Stimulated activated CD4-positive, alpha-beta T cell treated with anti-CD3 and anti-CD28 coated beads, Interleukin-4, amount 100 ng/mL, for 4 hours (primary cell): ENCODE results near the gene PKIG.

Source experiments
- DNase-seq, 2 experiments: peaks; one replicate each; pipeline ENCODE4 v3.0.0-alpha.2; 2020

Gene PKIG

GRCh38 chr20:44621325-44621724 lies 38.9 kb downstream of the PKIG start:
- DNase-seq: no peak

- no peak for DNase-seq
Measured at GRCh38 chr20:44621939-44622338, 39.6 kb downstream of the PKIG start.

- no peak for DNase-seq
Measured at GRCh38 chr20:44622501-44623270, 40.3 kb downstream of the PKIG start.

GRCh38 chr20:44624152-44624551 lies 41.8 kb downstream of the PKIG start:
- no peak for DNase-seq

- DNase-seq: no peak
Measured at GRCh38 chr20:44624743-44625271, 42.4 kb downstream of the PKIG start.

- DNase-seq: no peak
Measured at GRCh38 chr20:44625361-44625760, 43.0 kb downstream of the PKIG start.

GRCh38 chr20:44626278-44626677 lies 43.9 kb downstream of the PKIG start:
- DNase-seq: no peak

GRCh38 chr20:44627364-44628010 lies 45.1 kb downstream of the PKIG start:
- DNase-seq: no peak

GRCh38 chr20:44629017-44629385 lies 46.6 kb downstream of the PKIG start:
- DNase-seq: no peak

GRCh38 chr20:44629542-44629941 lies 47.2 kb downstream of the PKIG start:
- DNase-seq: no peak

GRCh38 chr20:44630297-44630696 lies 47.9 kb downstream of the PKIG start:
- no peak for DNase-seq

- DNase-seq: no peak
Measured at GRCh38 chr20:44632103-44632752, 49.8 kb downstream of the PKIG start.

- DNase-seq: no peak
Measured at GRCh38 chr20:44633187-44633810, 50.9 kb downstream of the PKIG start.

- no peak for DNase-seq
Measured at GRCh38 chr20:44633872-44634600, 51.7 kb downstream of the PKIG start.

GRCh38 chr20:44635877-44636276 lies 53.5 kb downstream of the PKIG start:
- DNase-seq: no peak

GRCh38 chr20:44637042-44637441 lies 54.7 kb downstream of the PKIG start:
- no peak for DNase-seq

- no peak for DNase-seq
Measured at GRCh38 chr20:44637522-44638372, 55.4 kb downstream of the PKIG start.

GRCh38 chr20:44640522-44640921 lies 58.1 kb downstream of the PKIG start:
- no peak for DNase-seq

- DNase-seq: no peak
Measured at GRCh38 chr20:44641325-44641724, 58.9 kb downstream of the PKIG start.

- no peak for DNase-seq
Measured at GRCh38 chr20:44642203-44643153, 60.1 kb downstream of the PKIG start.

GRCh38 chr20:44643154-44643519 lies 60.8 kb downstream of the PKIG start:
- no peak for DNase-seq
